H1 (cell line): ENCODE data around the gene PRKN. TPM values are rescaled to one million over a fixed set of nuclear protein-coding genes. Genes with fewer than 3 reads are reported as not detected.

Experiments
- CHD7 ChIP-seq: fragments of 300-600 bp; sonication (generic); IDR thresholded peaks from 2 replicates; pipeline ENCODE4 v1.7.1; 2012; ENCODE audit warnings: low read length, moderate library complexity, mild to moderate bottlenecking, inconsistent platforms; ENCODE audit not compliant: insufficient replicate concordance
- E2F6 ChIP-seq: IDR thresholded peaks from 2 replicates; pipeline ENCODE4 v1.6.1; 2012; ENCODE audit warnings: inconsistent platforms
- polyA plus RNA-seq, 7 experiments: library from polyadenylated mRNA; depleted of rRNA in 3 of 7; stranded (reverse) in 5 of 7; unstranded in 2 of 7; fragments of >200 nt in 5 of 7; fragments of 200-250 nt in 2 of 7; gene quantifications; 1 replicate in 5 of 7; 2 replicates in 1 of 7; 4 replicates in 1 of 7; pipeline versions ENCODE4 v1.2.1 to v1.2.3, GENCODE V29; 2011 to 2013; ENCODE audit warnings: missing spikeins in 2 of 7, mixed read lengths in 2 of 7
- total RNA-seq: library from RNA; stranded (reverse); fragmentation: NEBNext Ultra II Directional; extraction: Animal tissue kit (Norgen Biotek cat#: 25700); gene quantifications from 2 replicates; pipeline ENCODE4 v1.2.1, GENCODE V29; 2021

Gene PRKN
- total and polyA plus RNA-seq, 2 of the 8 experiments (the other 6 are each of a cell fraction or from before 2014, with no cell fraction given), result 0.13 to 0.29 TPM

DNA sequence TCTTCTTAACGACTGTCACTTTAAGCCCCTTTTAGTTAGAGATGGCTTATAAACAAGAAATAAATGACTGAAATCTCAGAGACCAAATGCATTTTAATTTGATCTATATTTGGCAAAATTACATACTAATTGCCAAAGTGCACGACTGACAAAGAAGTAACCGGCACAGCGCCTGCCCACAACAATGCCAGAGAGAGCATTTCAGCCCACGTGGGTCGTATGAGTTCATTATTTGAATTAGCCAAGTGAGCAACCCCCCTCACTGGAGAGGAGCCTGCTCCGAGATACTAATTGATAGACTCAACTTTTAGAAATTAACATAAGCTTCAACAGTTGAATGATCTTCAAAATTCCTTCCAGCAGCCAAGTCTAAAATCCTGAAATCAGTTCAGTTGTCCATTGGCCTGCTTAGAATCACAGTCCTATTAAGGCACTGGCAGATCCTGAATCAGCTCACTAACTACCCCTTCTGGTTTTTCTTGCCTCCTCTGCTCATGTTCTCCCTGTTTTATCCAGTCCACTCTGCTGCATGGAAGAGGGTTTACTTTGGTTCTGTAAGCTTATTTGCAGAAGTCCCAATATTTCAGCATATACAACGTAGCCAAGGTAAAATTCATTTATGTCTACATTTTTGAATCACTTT lies 934.6 kb downstream of the PRKN start (continued):
- no peak for TF ChIP-seq CHD7
- TF ChIP-seq E2F6, result no peak
- TF ChIP-seq, all 59 proteins: peak for 0
